ENCODE results near the gene CNPY3.

DNA sequence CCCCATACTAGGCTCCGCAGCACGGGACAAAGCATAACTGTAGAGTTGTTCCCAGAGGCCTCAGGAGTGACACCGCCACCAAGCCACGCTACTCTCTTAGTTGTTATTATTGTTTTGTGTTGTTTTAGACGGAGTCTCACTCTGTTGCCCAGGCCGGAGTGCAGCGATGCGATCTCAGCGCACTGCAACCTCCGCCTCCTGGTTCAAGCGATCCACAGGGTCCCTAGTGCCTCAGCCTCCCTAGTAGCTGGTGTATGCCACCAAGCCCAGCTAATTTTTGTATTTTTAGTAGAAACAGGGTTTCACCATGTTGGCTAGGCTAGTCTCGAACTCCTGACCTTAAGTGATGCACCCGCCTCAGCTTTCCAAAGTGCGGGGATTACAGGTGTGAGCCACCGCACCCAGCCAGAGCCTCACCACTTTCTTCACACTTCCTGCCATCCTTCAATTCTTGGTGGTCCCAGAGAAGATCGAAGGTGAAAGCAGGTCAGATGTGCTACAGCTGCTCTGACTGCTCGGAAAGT, 38.0 kb upstream of the CNPY3 start:
- TF ChIP-seq, protein P1, sequence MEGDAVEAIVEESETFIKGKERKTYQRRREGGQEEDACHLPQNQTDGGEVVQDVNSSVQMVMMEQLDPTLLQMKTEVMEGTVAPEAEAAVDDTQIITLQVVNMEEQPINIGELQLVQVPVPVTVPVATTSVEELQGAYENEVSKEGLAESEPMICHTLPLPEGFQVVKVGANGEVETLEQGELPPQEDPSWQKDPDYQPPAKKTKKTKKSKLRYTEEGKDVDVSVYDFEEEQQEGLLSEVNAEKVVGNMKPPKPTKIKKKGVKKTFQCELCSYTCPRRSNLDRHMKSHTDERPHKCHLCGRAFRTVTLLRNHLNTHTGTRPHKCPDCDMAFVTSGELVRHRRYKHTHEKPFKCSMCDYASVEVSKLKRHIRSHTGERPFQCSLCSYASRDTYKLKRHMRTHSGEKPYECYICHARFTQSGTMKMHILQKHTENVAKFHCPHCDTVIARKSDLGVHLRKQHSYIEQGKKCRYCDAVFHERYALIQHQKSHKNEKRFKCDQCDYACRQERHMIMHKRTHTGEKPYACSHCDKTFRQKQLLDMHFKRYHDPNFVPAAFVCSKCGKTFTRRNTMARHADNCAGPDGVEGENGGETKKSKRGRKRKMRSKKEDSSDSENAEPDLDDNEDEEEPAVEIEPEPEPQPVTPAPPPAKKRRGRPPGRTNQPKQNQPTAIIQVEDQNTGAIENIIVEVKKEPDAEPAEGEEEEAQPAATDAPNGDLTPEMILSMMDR (IDR thresholded peaks at IDR 0.05), result no peak
- TF ChIP-seq POLR2A (IDR thresholded peaks at IDR 0.05), result no peak

Measured in body of pancreas (tissue), 4 donors.